Upper lobe of left lung (tissue), 6 donors: ENCODE data around the gene TMEM39A. TPM values are rescaled to one million over a fixed set of nuclear protein-coding genes. Genes with fewer than 3 reads are reported as not detected.

ENCODE experiments used
- ATAC-seq, 2 donors: fragments of 200-7000 bp; cut with Tn5 transposase; one replicate each; pipeline ENCODE4 v1.9.1; 2022; ENCODE audit warnings: mild to moderate bottlenecking in 2 of 2, moderate library complexity in 2 of 2; ENCODE audit not compliant: low FRiP score in 2 of 2
- DNase-seq, 2 donors: peaks; one replicate each; pipeline ENCODE4 v3.0.0-alpha.2; 2019 to 2020
- H3K27ac ChIP-seq, 4 donors: fragments of 200-600 bp; sonication (generic); one replicate each; pipeline ENCODE4 v1.5.1; 2016 to 2019
- H3K27me3 ChIP-seq, 4 donors: fragments of 200-600 bp; sonication (generic); one replicate each; pipeline ENCODE4 v1.5.1; 2017 to 2019
- H3K36me3 ChIP-seq, 4 donors: fragments of 200-600 bp; sonication (generic); one replicate each; pipeline ENCODE4 v1.5.1; 2016 to 2019
- H3K4me1 ChIP-seq, 4 donors: fragments of 200-600 bp; sonication (generic); one replicate each; pipeline ENCODE4 v1.5.1; 2018 to 2019
- H3K4me3 ChIP-seq, 4 donors: fragments of 200-600 bp; sonication (generic); one replicate each; pipeline ENCODE4 v1.5.1; 2017 to 2019; ENCODE audit warnings: mild to moderate bottlenecking in 2 of 4, moderate library complexity in 1 of 4
- H3K9me3 ChIP-seq, 4 donors: fragments of 200-600 bp; sonication (generic); one replicate each; pipeline ENCODE4 v1.5.1; 2018 to 2019
- CTCF ChIP-seq, 6 experiments: fragments of 450-650 bp in 4 of 6; fragments of 200-600 bp in 2 of 6; sonication (generic) in 2 of 6; IDR thresholded peaks; one replicate each; pipeline ENCODE4 v1.5.1; 2016 to 2019; ENCODE audit warnings: antibody characterized with exemption in 6 of 6
- EP300 ChIP-seq, 4 donors: sonication (generic); formaldehyde crosslinking; IDR thresholded peaks; one replicate each; pipeline ENCODE4 v1.5.1; 2017; ENCODE audit warnings: antibody characterized with exemption in 4 of 4, control low read depth in 2 of 4
- POLR2A ChIP-seq, 4 donors: fragments of 450-650 bp; IDR thresholded peaks; one replicate each; pipeline ENCODE4 v1.5.1; 2016 to 2017; ENCODE audit warnings: antibody characterized with exemption in 4 of 4, mild to moderate bottlenecking in 2 of 4
- POLR2AphosphoS5 ChIP-seq, 2 donors: sonication (generic); formaldehyde crosslinking; IDR thresholded peaks; one replicate each; pipeline ENCODE4 v1.5.1; 2017; ENCODE audit warnings: antibody characterized with exemption in 2 of 2
- WGBS, 2 donors: methylation state at CpG; one replicate each; pipeline ENCODE4 v1.1.5; 2017 to 2018; 5-methylcytosine and 5-hydroxymethylcytosine counted together
- total RNA-seq, 6 donors: library from RNA; depleted of rRNA in 4 of 6; stranded (reverse); fragments of >200 nt in 4 of 6; gene quantifications; one replicate each; pipeline versions ENCODE4 v1.1.0 to v1.2.1, GENCODE V29; 2016 to 2021
- donor health status: DM: no; HTN: no; CAD: no; lungs with moderate emphysema.
- donor health status: DM: no; HTN: yes; CAD: no; lungs with severe emphysema.

Gene TMEM39A
- total RNA-seq, 6 donors from 2014 or later = 15.9 to 52.6 (median 46.1) TPM

- no peak for ATAC-seq
- 49% methylated on average over 4 of the region's 4 CpGs for WGBS, 2 donors
- Histone ChIP-seq H3K9me3 (no peaks in the 10 kb centered on the region), H3K27ac (peak overlapping the region in 3 of 4 donors; percentile 11 to 53 (median 45)), H3K4me3 (peak overlapping the region in 1 of 4 donors; percentile 3), H3K4me1 (peaks cover 0 to 6% (median 3%) of the 10 kb centered on the region in 4 donors), H3K36me3 (peaks cover 3 to 71% (median 13%) of the 10 kb centered on the region in 4 donors), H3K27me3 (no peaks in the 10 kb centered on the region)
- no peak for DNase-seq
- TF ChIP-seq POLR2A (IDR thresholded peaks at IDR 0.05) = no peak
- TF ChIP-seq EP300 (IDR thresholded peaks at IDR 0.05) = no peak
- TF ChIP-seq CTCF (IDR thresholded peaks at IDR 0.05) = no peak
- no peak for TF ChIP-seq POLR2AphosphoS5 (IDR thresholded peaks at IDR 0.05)
Measured at GRCh38 chr3:119506631-119507030, 43.2 kb upstream of the TMEM39A start.

- Histone ChIP-seq H3K4me3 (no peak overlapping the region), H3K27ac (peak overlapping the region in 2 of 4 donors; percentile 22 to 92)
- WGBS, 2 donors = 39 to 44% methylated on average over 2 of the region's 2 CpGs
Measured at GRCh38 chr3:119500901-119501300, 37.5 kb upstream of the TMEM39A start.

GRCh38 chr3:119500265-119500664, 36.9 kb upstream of the TMEM39A start:
- H3K27ac ChIP-seq = peak overlapping the region in 2 of 4 donors; percentile 22 to 92
- DNase-seq (no peak), ATAC-seq (no peak)
- H3K4me3 ChIP-seq = peak overlapping the region in 1 of 4 donors; percentile 87
- no peaks in the 10 kb centered on the region for H3K27me3 ChIP-seq
- 83 to 89% methylated on average over 4 of the region's 4 CpGs for WGBS, 2 donors
- no peaks in the 10 kb centered on the region for H3K9me3 ChIP-seq
- H3K36me3 ChIP-seq = peaks cover 1 to 24% (median 5%) of the 10 kb centered on the region in 4 donors
- TF ChIP-seq POLR2A (IDR thresholded peaks at IDR 0.05) (no peak), POLR2AphosphoS5 (IDR thresholded peaks at IDR 0.05) (no peak), CTCF (IDR thresholded peaks at IDR 0.05) (no peak)
- H3K4me1 ChIP-seq = peaks cover 25 to 42% (median 28%) of the 10 kb centered on the region in 4 donors

More at GRCh38 chr3:119500901-119501300, 37.5 kb upstream of the TMEM39A start:
- Histone ChIP-seq H3K27me3 (no peaks in the 10 kb centered on the region), H3K9me3 (no peaks in the 10 kb centered on the region), H3K4me1 (peaks cover 25 to 42% (median 28%) of the 10 kb centered on the region in 4 donors), H3K36me3 (peaks cover 3 to 30% (median 9%) of the 10 kb centered on the region in 4 donors)
- no peak for ATAC-seq
- DNase-seq = no peak
- TF ChIP-seq POLR2A (IDR thresholded peaks at IDR 0.05) (no peak), EP300 (IDR thresholded peaks at IDR 0.05) (no peak), POLR2AphosphoS5 (IDR thresholded peaks at IDR 0.05) (no peak), CTCF (IDR thresholded peaks at IDR 0.05) (no peak)

- peak within 1 kb of the TSS; percentile 58 to 88 (median 76) for H3K4me3 ChIP-seq
- no peaks in the 10 kb centered on the region for H3K9me3 ChIP-seq
- peaks cover 0 to 5% (median 0%) of the 10 kb centered on the region in 4 donors for H3K36me3 ChIP-seq
- peak; percentile 53 to 93 (median 84) for TF ChIP-seq POLR2A (IDR thresholded peaks at IDR 0.05)
- peak in 1 of 4 donors; percentile 26 for TF ChIP-seq EP300 (IDR thresholded peaks at IDR 0.05)
- TF ChIP-seq POLR2AphosphoS5 (IDR thresholded peaks at IDR 0.05) = peak; percentile 93 to 94
- TF ChIP-seq CTCF (IDR thresholded peaks at IDR 0.05) = no peak
- peak within 1 kb of the TSS; percentile 90 to 97 (median 94) for H3K27ac ChIP-seq
- DNase-seq = peak; percentile 99
- ATAC-seq = peak; percentile 100
- peaks cover 25 to 42% (median 28%) of the 10 kb centered on the region in 4 donors for H3K4me1 ChIP-seq
- 0 to 1% methylated on average over 20 to 52 of the region's 58 CpGs for WGBS, 2 donors
- H3K27me3 ChIP-seq = no peaks in the 10 kb centered on the region
Measured at GRCh38 chr3:119498186-119499011, 35.0 kb upstream of the TMEM39A start, which contains the start of gene TIMMDC1. Gene TIMMDC1 (plus strand): TSS chr3:119498547. CDS start chr3:119498734, 187 bp downstream.
